HG03280 (cell line): ENCODE measurements around the gene PUS10.
"Not testable (repeated sequence)": the region's sequence is repeated elsewhere in the genome, so short reads cannot be mapped to it uniquely, and the experiment has no call there.

Source experiments
- ATAC-seq: cut with Tn5 transposase; IDR thresholded peaks from one replicate; pipeline ENCODE4 v1.9.1; 2021; ENCODE audit warnings: mild to moderate bottlenecking, moderate library complexity; ENCODE audit not compliant: unreplicated experiment

Gene PUS10

DNA sequence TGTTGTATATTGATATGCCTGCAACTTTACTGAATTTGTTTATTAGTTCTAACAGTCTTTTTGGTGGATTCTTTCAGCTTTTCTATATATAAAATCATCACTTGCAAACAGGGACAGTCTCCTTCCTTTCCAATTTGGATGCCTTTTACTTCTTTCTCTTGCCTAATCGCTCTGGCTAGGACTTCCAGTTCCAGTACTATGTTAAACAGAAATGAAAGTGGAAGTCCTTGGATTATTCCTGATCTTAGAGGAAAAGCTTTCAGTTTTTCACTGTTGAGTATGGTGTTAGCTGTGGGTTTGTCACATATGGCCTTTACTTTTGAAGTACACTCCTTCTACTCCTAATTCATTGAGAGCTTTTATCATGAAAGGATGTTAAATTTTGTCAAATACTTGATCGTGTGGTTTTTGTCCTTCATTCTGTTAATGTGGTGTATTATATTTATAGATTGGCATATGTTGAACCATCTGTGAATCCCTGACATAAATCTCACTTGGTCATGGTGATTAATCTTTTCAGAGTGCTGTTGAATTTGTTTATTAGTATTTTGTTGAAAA is 83.8 kb downstream of the PUS10 start:
- no peak for ATAC-seq

GRCh38 chr2:60932954-60933353 is 85.1 kb downstream of the PUS10 start:
- no peak for ATAC-seq

- ATAC-seq, result not testable (repeated sequence)
Measured at GRCh38 chr2:60932061-60932460, 86.0 kb downstream of the PUS10 start.

DNA sequence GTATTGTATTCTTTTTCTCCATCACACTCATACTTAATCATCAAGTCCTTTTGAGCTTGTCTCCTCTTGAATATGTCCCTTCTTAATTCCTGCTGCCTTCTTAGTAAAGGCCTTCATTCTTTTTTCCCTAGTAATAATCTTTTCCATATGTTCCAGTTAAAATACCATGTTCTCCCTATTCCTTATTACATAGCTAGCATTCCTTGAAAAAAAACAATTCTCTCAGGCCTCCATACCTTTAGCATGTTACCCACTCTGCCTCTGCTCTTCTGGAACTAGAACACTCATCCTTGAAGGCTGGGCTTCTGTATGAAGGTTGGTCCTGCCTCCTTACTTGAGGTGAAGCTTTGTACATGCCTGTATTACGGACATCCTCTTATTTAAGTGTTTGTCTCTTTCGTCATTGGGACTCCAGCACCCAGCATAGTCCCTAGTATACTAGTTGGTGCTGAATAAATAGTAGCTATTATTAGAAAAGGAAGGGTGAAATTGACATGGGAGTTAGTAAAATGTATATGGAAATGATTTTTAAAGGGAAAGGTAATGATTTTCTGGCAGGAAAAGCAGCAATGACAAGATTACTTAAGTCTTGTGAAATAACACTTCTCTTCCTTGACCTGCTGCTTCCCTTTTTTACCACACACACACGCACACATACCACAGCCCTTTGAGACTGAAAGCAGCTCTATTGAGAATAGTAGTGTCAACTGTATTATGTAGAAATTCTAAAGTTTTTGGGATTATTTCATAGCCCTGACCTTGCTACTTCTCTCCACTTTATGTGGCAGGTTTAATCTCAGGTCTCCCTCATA is 91.1 kb downstream of the PUS10 start:
- no peak for ATAC-seq

GRCh38 chr2:60925994-60926740 is 91.9 kb downstream of the PUS10 start:
- no peak for ATAC-seq

DNA sequence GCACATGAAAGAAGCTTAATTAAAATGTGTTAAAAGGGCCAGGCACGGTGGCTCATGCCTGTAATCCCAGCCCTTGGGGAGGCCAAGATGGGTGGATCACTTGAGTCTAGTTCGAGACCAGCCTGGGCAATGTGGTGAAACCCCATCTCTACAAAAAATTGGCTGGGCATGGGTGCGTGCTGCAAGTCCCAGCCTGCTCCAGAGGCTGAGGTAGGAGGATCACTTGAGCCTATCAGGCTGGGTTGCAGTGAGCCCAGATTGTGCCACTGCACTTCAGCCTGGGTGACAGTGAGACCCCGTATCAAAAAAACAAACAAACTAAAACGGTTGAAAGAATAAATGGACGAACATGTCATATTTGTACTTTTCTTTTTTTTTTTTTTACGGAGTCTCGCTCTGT is 110.7 kb downstream of the PUS10 start:
- ATAC-seq, result no peak

GRCh38 chr2:60906395-60906794 is 111.7 kb downstream of the PUS10 start:
- ATAC-seq, result no peak

DNA sequence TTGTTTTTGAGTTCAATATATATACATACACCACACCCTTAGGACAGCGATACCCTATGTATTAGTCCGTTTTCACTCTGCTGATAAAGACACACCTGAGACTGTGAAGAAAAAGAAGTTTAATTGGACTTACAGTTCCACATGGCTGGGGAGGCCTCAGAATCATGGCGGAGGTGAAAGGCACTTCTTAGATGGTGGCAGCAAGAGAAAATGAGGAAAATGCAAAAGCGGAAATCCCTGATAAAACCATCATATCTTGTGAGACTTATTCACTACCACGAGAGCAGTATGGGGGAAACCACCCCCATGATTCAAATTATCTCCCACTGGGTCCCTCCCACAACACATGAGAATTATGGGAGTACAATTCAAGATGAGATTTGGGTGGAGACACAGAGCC is 112.2 kb downstream of the PUS10 start:
- ATAC-seq, result not testable (repeated sequence)

DNA sequence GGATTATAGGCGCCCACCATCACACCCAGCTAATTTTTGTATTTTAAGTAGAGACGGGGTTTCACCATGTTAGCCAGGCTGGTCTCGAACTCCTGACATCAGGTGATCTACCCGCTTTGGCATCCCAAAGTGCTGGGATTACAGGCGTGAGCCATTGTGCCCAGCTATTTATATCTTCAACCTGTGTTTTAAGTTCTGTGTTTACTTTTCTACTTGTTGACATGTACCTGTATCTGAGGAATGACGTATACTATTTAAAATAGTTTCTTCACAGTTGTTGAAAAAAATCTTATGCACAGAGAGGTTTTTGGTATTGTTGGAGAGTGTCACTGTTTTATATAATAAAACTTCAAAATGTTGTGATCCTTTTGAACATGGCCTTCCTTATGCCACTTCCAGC is 116.8 kb downstream of the PUS10 start:
- ATAC-seq, result not testable (repeated sequence)

GRCh38 chr2:60899892-60900249 is 118.2 kb downstream of the PUS10 start:
- no peak for ATAC-seq

DNA sequence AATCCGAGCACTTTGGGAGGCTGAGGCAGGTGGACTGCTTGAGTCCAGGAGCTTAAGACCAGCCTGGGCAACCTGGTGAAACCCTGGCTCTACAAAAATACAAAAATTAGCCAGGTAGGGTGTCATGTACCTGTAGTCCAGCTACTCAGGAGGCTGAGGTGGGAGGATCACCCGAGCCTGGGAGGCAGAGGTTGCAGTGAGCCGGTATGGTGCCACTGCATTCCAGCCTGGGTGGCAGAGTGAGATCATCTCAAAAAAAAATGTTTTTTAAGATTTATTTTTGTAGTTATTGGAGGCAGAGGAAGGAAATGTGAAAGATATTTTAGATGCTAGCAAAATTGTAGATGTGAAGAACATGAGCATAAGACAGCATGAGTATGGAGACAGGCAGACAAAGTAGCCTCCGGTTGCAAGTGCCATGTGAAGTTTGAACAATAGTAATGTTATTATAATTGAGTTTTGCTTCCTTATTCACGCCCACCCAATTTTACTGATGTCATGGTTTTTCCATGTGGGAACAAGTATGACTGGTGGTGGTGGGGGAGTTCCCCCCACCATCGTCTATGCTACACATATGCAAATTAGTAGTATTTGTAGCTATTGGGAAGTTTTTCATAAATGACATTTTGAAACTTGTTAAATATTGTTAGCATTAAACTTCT is 118.7 kb downstream of the PUS10 start:
- ATAC-seq, result no peak

DNA sequence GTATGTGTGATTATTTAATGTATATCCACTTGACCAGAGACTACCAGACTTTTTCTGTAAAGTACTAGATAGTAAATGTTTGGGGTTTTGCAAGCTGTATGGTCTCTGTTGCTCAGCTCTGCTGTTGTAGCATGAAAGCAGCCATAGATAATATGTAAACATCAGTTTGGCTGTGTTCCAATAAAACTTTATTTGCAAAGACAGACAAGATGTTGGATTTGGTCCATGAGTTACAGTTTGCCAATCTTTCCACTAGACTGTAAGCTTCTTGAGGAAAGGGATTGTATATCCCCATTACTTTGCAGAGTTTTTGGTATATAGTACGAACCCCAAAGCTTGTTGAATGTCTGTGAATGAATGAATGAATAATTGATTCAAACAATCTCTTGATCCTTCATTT is 119.5 kb downstream of the PUS10 start:
- no peak for ATAC-seq
